NCI-H510A (cell line): ENCODE results near the gene SNX4.
"Not testable (repeated sequence)": the region's sequence is repeated elsewhere in the genome, so short reads cannot be mapped to it uniquely, and the experiment has no call there.

Experiments used
- DNase-seq: peaks from one replicate; lab custom pipeline; 2025; lab: John Stamatoyannopoulos, UW

SNX4 gene

DNA sequence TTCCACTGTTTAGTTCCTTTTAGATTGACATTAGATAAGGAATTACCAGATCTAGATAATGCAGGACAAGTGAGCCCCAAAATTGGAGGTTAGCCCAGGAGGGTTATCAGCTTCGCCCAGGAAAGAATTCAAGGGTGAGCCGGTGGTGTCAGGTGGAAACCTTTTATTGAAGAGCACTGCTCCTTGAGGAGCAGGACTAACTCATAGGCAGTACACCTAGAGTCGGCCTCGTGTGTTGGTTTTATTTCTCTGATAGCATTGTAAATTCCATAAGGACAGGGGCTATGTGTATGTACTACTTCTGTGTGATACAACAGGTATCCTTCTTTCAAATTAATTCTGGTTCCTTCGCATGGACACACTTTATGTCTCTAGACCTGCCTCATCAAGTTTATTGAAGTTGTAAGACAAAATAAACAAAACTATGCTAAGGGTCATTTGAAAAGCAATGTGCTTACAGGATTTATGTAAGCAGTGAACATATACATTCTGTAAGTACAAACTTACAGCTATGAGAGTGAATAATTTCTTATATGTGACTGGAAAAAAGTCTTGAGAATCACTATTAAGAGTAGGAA lies 57.2 kb downstream of the SNX4 start:
- no peak for DNase-seq

GRCh38 chr3:125461896-125462295 lies 58.1 kb downstream of the SNX4 start:
- no peak for DNase-seq

GRCh38 chr3:125460233-125460632 lies 59.8 kb downstream of the SNX4 start:
- DNase-seq, result no peak

DNA sequence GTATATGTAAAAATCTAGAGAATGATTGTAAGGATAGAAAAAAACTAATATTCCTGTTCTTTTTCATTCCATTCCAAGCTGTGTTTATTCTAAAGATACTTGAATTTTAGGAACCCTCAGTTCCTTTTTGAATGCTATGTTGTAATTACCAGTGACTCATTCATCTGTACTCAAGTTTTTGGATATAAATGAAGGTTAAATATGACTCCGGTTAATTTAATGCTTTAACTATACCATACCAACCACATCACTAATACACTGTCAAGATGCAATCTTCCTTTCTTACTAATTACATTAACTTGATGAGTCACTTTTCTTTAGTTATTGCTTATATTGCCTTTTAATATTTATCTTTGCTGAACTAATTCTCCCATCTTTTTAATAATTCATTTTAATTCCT lies 76.1 kb downstream of the SNX4 start:
- no peak for DNase-seq

- no peak for DNase-seq
Observed at GRCh38 chr3:125442506-125442905, 77.5 kb downstream of the SNX4 start.

GRCh38 chr3:125440970-125441369 lies 79.0 kb downstream of the SNX4 start:
- DNase-seq, result no peak

- no peak for DNase-seq
Observed at GRCh38 chr3:125440559-125440955, 79.4 kb downstream of the SNX4 start.

DNA sequence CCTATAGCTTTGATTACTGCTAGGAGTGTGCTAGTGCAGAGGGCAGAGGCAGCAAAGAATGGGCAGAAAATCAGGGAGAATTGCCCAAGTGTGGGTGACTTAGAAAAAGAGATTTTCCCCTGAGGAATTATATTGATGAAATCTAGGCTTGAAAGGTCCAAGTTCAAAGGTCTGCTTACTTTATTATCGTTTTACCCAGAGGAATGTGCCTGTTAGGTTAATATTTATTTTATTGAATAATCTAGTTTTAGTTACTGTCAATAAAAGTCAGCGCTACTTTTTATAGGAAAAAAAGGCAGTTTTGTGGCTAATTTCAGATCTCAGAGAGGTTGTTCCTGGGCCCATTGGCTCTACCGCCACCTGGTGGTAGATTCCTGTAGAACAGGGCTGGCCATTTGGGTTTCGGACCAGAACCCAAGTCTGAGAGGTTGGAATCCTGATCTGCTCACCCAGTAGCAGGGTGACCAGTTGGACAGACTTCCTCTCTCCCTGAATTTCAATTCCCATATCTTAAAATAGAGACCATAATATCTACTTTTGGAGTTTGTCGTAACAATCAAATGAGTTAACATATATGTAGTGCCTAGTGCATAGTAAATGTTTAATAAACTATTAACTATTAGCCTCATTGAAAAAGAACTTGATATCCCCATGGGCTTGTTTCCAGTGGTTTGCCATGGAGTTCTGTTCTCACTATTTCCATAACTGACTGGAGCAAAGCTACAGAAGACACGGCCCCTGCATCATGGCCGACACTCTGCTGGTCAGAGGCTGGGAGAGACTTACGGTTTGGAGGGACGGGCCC lies 82.2 kb downstream of the SNX4 start:
- no peak for DNase-seq

GRCh38 chr3:125436921-125437320 lies 83.1 kb downstream of the SNX4 start:
- no peak for DNase-seq

DNA sequence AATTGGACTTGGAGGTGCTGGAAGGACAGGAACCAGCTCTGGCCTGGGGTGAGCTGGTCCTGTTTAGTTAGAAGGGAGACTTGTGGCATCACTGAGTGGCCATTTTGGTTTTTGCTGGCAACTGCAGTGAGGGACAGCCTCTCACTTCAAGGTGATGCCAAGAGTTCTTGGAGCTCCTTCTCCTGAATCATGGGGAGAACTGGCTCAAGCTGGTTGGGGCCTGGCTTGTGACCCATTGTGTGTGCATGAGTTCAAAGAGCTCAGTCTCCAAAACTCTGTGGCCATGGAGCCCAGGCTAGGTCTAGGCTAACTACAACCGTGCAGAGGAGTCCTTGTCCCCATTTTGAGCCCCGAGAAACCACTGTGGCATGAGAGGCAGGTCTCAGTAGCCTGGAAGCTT lies 84.8 kb downstream of the SNX4 start:
- DNase-seq, result no peak

DNA sequence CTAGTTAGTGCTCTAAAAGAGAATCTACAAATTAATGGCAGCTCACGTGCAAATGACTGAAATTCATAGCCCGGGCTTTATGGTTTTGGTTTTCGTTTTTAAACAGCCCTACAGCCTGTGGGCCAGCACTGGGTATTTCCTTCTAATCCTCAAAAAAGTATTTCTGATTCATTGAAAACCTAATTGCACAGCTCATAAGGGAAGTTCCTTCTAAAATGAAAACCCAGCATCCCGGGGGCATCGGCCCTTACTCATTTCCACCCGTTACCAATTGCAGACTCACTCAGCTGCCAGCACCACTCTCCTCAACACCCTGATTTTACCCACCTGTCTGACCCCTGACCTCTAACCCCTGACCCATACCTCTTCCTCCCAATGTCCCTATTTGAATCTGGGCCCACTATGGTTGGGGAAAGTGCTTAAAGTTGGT lies 85.4 kb downstream of the SNX4 start:
- DNase-seq, result no peak

- DNase-seq, result no peak
Observed at GRCh38 chr3:125433611-125434041, 86.4 kb downstream of the SNX4 start.

GRCh38 chr3:125433091-125433534 lies 86.9 kb downstream of the SNX4 start:
- no peak for DNase-seq

DNA sequence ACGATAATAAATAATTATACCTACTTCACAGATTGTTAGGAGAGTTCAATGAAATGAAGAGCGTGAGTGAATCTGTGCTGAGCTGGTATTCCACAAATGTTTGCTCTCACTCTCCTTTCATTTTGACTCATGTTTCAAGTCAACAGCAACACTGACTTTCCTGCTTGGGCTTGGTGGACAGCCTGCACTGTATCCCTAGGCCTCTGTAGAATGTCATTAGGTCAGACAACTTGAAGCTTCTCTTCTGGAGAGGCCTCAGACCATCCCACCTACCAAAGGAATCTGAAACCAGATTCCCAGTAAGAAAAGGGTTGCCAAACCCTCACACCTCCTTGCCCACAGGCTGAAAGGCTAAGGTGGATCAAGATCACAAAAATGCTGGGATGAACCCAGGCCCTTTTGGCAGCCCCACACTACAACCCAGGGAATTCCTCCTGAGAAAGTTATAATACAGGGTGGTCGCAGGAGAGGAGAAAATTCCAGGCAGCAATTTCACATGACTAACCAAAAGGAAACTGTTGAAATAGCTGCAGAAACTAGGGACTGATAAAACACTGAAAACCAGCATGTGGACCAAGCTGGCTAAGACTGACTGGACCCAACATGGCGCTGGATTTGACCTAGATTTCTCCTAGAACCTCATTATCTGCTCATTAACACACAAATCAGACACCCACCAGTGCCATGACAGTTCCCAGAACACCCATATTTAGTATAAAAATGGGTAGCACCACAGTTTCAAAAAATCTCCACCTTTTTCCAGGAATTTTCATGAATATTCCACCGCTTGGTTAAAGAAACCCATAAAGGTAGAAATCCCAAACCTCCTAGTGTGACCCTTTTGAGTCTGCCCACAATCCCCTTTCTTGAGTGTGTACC lies 87.9 kb downstream of the SNX4 start:
- no peak for DNase-seq

DNA sequence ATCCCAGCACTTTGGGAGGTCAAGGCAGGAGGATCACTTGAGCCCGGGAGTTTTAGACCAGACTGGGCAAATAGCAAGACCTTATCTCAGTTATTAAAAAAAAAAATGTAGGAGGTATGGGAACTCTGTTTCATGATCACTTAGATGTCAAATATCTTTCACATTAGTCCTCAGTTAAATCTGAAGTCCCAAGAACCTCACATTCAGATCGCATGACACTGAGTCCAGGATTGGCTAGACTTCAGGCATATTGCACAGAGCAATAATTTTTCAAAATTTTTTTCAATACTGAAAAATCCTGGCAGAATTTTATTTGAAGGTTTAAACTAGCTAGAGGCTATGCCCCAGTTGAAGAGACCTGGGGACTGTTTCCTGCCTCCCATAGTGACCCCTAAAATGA lies 88.6 kb downstream of the SNX4 start:
- DNase-seq, result no peak

DNA sequence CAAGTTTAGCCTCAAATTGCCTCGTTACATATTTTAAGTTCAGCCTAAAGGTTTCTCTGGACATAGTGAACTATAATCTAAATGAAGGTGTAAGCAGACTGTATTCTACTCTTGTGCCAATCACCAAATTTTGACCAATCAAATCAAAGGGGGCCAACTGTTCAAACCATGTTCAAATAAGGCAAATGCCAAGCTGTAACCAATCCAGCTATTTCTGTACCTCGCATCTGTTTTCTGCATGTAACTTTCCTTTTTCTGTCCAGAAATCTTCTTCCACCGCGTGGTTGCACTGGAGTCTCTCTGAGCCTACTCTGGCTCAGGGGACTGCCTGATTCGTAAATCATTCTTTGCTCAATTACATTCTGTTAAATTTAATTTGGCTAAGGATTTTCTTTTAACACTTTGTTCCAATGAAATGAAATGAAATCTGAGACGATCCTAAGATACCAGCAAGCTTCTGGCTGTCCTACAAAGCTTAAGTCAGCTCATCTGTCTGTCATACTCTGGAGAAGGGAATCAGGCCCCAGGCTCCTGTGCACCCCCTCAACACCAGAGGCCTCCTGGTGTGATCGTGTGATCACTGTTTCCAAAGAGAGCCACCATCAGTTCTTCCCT lies 91.7 kb downstream of the SNX4 start:
- DNase-seq, result no peak

DNA sequence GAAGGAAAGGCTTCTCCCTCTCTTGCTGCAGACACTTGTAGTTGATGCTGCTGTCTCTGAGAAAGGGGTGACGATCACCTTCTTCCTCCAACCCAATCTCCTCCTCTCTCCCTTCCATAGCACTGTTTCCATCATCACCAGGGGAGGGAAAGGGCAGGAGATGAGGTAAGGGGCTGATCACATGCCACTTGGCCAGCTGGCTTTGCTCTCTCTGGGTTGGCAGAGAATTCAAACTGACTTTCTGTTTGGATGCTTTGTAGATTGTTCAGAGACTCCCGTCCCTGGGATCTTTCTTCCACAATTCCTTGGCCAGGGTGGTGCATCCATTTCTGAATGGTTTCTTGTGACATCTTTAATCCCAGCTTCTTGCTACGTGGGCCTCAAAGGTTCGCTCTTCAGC lies 101.7 kb downstream of the SNX4 start:
- DNase-seq, result no peak

DNA sequence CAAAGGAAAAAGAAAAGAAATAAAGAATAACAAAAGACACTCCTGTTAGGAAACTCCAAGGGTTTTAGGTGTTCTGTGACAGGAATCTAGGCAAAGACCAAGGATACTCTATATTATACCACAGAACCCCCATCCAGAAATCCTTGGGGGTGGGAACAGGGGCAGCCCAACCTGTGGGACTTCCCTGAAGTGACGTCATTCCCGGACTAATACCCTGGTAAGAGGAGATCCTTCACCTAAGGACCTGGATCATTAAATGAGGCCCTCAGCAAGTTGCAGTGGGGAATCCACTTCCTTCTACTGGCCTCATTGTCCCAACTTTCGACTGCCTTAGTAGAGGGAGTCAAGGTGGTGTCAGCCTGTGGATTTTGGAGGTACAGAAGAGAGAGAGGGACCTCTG lies 103.8 kb downstream of the SNX4 start:
- DNase-seq, result no peak

GRCh38 chr3:125414669-125415068 lies 105.3 kb downstream of the SNX4 start:
- DNase-seq, result no peak

DNA sequence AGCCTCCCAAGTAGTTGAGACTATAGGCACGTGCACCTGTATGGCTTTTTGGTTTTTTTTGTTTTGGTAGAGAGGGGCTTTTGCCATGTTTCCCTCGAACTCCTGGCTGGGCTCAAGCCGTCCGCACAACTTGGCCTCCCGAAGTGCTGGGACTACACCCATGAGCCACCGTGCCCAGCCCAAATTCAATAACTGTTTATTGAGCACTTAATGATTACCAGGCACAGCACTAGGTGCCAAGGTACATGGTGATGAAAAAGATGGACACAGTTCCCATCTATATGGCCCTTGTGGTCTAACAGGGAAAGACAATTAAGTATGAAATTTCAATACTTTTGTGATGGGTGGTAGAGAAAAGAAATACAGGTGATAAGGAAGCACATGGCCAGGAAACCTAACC lies 109.1 kb downstream of the SNX4 start:
- DNase-seq, result no peak

- no peak for DNase-seq
Observed at GRCh38 chr3:125406070-125406469, 113.9 kb downstream of the SNX4 start.

- DNase-seq, result not testable (repeated sequence)
Observed at GRCh38 chr3:125405515-125405914, 114.5 kb downstream of the SNX4 start.
